Activated CD8-positive, alpha-beta memory T cell treated with anti-CD3 and anti-CD28 coated beads for 36 hours (primary cell): ENCODE measurements around the gene DAD1. TPM values are rescaled to one million over a fixed set of nuclear protein-coding genes. Genes with fewer than 3 reads are reported as not detected.

ENCODE experiments used
- CTCF ChIA-PET: fragments of 350-600 bp; sonication (Branson Sonifier 250); formaldehyde crosslinking; loops from one replicate; lab custom pipeline; 2021; ENCODE audit warnings: antibody characterized with exemption; lab: Charles Lee
- POLR2A ChIA-PET: fragments of 350-600 bp; sonication (Branson Sonifier 250); formaldehyde crosslinking; loops from one replicate; lab custom pipeline; 2021; ENCODE audit warnings: antibody characterized with exemption; lab: Charles Lee
- total RNA-seq, 2 experiments: library from RNA; stranded (reverse); gene quantifications; one replicate each; pipeline ENCODE4 v1.2.3, GENCODE V29; 2021

The DAD1 gene
- total RNA-seq, 2 experiments from 2014 or later: 292 to 295 TPM

DNA sequence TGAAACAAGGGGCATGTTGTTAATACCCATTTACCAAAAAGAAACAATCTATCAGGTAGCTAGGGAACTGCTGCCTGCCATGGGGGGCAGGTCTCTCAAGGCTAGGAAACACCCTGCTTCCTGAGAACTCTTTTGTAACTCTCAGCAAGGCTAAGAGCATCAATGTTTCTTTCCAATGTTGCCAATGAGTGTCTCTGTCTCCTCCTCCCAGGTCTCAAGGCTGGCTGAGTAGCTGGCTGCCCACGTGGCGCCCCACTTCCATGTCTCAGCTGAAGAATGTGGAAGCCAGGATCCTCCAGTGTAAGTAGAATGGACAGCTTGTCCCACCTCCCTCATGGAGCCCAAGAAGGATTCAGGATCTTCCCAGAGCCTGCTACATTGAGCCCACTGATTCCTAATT, 12.4 kb upstream of the DAD1 start:
- CTCF ChIA-PET: interaction anchor here (1.3 to 1.7 kb wide), 4 partner anchors 12 to 252 kb away, joined by 3 to 6 read pairs (median 5); partner anchors contain the start of gene DAD1
- POLR2A ChIA-PET: interaction anchor here (0.9 kb wide), 1 partner anchor 12 kb away, joined by 4 read pairs; the partner anchor contains the start of gene DAD1

DNA sequence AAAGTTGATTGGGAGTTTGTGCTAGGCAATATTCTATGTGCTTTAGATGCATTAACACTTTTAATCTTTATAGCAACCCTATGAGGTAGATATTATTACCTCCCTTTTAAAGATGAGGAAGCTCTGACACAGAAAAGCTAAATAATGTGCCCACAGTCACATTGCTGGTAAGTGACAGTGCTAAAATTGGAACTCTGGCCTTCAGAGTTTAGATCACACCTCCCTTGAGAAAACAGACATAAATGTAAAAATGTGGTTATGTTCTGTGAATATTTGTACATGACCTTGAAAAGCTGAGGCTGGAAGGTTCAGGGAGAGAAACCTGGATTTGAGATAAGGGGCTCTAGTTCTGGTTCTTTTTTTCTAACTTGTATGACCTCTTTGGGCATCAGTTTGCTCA, 11.0 kb upstream of the DAD1 start:
- ChIA-PET CTCF (interaction anchor here (0.9 to 1.7 kb wide), 2 partner anchors 28 to 113 kb away, joined by 3 to 6 read pairs; no protein-coding TSS in a partner anchor), POLR2A (no interaction called here)

DNA sequence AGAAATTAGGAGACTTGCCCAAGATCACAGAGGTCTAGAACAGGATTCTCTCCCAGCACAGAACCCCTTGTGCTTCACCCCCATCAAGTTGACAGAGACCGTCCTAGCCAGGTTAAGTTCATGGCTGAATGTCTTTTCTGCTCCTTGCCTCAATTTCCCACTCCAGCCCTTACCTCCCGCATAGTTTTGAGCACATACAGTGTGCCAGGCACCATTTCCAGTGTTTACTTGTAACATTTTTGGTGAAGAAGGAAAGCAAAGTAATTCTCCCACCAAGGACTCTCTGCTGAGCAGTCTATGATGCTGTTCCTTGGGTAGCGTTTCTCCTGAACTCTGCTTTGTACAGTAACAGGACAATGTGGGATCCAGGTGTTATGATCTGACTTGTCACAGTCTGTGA, 10.3 kb upstream of the DAD1 start:
- CTCF ChIA-PET: interaction anchor here (1.0 to 1.4 kb wide), 4 partner anchors 11 to 54 kb away, joined by 3 to 5 read pairs (median 5); no protein-coding TSS in a partner anchor
- POLR2A ChIA-PET: interaction anchor here (0.9 to 2.6 kb wide), 2 partner anchors 10 to 44 kb away, joined by 3 to 32 read pairs; partner anchors contain the start of gene DAD1

DNA sequence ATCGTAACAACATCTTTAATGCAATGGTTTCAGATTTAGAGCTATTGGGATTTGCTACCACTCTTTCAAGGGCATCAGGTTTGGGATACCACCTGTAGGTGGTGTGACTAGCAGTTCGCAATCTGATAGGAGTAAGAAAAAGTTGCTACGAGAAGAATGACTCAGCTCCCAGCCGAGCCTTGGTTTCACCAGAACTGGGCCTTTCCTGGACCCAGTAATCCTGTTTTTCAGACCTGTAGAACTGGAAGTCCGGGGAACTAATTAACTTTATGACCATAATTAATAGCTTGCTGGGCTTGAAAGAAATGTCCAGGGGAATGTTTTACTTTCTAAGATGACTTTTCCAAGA, 9.8 kb upstream of the DAD1 start:
- POLR2A ChIA-PET: interaction anchor here (0.7 to 2.6 kb wide), 3 partner anchors 10 to 43 kb away, joined by 3 to 32 read pairs (median 3); partner anchors contain the start of gene DAD1

DNA sequence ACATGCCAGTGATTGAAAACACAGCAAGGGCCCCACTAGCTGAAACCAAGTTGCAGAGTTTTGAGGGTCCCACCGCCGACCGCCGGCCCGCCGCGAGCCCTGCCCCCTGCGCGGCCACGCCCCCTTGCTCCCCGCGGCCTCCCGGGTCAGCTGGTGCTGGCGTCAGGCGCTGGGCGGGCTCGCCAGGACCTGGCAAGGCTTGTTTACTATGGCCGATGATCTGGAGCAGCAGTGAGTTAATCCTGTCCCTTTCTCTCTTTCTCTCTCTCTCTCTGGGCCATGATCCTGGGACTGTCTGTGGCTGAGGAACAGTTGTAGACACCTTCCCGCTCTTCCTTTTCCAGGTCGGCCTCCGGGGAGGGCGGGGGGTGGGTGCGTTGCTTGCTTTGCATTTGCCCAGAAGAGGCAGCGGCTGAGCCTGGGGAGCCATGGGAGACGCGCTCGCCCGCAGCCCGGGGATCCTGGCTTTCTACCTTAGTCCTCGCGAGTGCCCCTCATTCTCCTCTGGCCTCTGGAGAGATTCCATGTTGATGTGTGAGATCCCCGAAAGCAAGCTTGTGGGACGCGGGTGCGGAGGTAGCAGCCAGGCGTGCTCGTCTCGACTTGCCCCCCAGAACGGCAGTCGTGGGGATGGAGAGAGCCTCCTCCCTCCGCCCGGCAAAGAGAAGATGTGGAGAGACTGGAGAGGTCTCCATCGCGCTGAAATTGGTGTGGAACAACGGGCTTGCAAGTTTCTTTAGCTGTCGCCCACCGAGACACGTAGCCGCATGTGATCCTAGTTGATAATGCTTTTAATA, 9.3 kb upstream of the DAD1 start, which contains the start of gene ABHD4:
ABHD4 (plus strand) TSS at position 202 of the 797 bp plus-strand sequence; CDS start at position 209, 7 bp downstream.
- CTCF ChIA-PET: interaction anchor here (0.6 to 1.8 kb wide), 8 partner anchors 9 to 865 kb away, joined by 3 to 8 read pairs (median 5); partner anchors contain the start of gene DAD1
- POLR2A ChIA-PET: interaction anchor here (0.7 to 2.6 kb wide), 3 partner anchors 9 to 43 kb away, joined by 3 to 32 read pairs (median 3); partner anchors contain the start of gene DAD1

More for the DNA sequence above, 9.8 kb upstream of the DAD1 start:
- CTCF ChIA-PET: interaction anchor here (0.6 to 1.4 kb wide), 5 partner anchors 11 to 864 kb away, joined by 3 to 5 read pairs (median 5); no protein-coding TSS in a partner anchor

DNA sequence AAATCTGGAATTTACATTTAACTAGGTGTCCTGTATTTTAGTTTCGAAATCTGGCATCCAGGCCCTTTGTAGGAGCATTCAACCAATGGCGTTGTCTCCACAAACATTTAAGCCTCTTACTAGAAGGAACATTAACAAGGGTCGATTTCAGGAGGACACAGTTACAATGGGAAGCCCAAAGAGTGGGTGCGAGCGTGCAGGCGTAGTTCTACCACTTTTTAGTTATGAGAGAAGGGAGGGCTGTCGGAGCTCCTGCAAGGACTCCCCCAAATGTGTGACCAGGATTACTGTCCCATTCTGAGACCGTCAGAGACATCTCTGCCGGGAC, 8.7 kb upstream of the DAD1 start:
- CTCF ChIA-PET: interaction anchor here (1.2 to 1.8 kb wide), 4 partner anchors 8 to 275 kb away, joined by 4 to 8 read pairs (median 5); partner anchors contain the start of gene DAD1
- POLR2A ChIA-PET: interaction anchor here (2.6 kb wide), 1 partner anchor 9 kb away, joined by 32 read pairs; the partner anchor contains the start of gene DAD1

DNA sequence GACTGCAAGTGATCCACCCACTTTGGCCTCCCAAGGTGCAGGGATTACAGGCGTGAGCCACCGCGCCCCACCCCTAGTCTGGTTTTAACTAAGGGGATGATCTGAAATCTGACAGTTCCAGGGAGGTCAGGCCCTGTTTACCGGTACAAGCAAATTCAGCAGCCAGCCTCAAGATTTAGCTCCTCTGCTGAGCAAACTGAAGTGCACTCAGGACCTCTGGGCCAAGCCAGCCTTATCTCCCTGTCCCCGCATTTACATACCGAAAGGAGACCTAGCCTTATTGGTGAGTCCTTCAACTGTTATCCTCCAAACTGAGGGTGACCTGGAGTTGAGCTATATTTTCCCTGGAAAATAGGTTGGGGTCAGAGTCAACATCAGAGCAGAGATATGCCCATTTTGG, 8.2 kb upstream of the DAD1 start:
- POLR2A ChIA-PET: interaction anchor here (2.6 kb wide), 1 partner anchor 8 kb away, joined by 32 read pairs; the partner anchor contains the start of gene DAD1

DNA sequence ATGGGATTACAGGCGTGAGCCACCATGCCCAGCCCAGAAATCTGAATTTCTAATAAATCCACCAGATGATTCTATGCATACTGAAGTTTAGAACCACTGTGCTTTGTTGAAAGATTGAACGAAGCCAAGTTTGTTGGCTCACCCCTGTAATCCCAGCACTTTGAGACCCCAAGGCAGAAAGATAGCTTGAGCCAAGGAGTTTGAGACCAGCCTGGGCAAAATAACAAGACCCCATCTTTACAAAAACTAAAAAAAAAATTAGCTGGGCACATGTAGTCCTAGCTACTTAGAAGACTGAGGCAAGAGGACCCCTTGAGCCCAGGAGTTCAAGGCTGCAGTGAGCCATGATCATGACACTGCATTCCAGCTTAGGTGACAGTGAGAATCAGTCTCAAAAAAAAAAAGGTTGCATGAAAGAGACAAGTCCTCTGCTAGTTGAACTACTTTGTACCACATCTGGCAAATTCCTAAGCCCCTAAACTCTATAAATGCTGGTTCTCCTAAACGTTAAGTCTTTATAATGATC, 7.4 kb upstream of the DAD1 start:
- ChIA-PET POLR2A (no interaction called here), CTCF (interaction anchor here (0.7 to 1.8 kb wide), 4 partner anchors 12 to 276 kb away, joined by 3 to 8 read pairs (median 4); no protein-coding TSS in a partner anchor)

More for the DNA sequence above, 8.2 kb upstream of the DAD1 start:
- CTCF ChIA-PET: interaction anchor here (1.2 to 1.8 kb wide), 4 partner anchors 8 to 275 kb away, joined by 3 to 8 read pairs (median 4); partner anchors contain the start of gene DAD1

DNA sequence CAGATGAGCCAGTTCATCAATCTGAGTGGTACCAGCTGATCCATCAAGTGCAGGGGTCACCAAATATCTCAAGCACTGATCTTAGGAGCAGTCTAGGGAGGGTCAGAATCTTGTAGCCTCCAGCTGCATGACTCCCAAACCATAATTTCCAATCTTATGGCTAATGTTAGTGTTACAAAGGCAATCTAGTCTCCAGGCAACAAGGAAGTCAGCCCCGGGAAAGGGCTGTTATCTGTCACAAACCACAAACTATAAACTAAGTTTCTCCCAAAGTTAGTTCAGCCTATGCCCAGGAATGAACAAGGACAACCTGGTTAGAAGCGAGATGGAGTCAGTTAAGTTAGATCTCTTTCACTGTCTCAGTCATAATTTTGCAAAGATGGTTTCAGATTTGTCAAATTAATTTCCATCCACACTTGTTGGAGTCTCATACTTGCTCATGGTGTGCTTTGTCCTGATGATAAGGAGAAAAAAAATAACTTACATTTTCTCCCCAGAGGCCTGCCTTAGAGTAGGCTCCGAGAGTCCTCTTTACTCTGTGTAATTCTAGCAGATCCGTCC, 5.2 kb upstream of the DAD1 start:
- CTCF ChIA-PET: interaction anchor here (1.0 to 2.7 kb wide), 2 partner anchors 24 to 860 kb away, joined by 3 to 10 read pairs; no protein-coding TSS in a partner anchor
- POLR2A ChIA-PET: no interaction called here

DNA sequence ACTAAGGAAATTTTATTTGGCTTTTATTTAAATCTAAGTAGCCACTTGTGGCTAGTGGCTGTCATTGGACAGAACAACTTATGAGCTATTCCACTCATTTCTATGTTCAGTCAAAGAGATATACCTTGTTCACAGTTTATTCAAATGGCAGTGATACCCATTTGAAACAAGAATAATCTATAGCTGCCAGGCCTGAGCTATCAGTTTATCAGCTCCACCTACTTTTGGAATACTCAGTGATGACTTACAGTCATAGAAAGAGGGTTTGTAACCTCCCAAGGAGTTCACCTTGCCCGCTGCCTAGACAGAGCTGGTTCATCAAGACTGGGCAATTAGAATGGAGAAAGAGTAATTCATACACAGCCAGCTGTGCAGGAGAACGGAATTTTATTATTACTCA, 4.6 kb upstream of the DAD1 start:
- ChIA-PET CTCF (interaction anchor here (0.6 to 2.7 kb wide), 3 partner anchors 23 to 859 kb away, joined by 3 to 10 read pairs (median 3); no protein-coding TSS in a partner anchor), POLR2A (no interaction called here)

DNA sequence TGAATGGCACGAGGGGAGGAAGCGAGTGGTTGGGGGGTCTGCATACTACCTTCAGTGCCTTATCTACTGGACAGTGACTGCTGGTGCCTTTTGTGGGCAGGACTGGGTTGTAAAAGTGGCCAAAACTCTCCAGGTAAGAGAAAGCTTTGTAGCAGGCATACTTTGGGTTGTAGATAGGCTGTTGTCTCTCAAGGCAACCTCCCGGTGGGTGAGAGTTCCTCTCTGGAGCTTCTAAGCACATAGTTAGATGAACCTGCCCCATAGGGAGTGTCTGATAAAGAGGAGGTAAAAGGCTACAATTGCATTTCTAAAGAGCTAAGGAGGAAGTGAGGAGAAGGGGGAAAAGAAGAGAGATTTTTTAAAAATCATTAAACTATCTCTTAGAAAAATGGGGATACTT, 4.2 kb upstream of the DAD1 start:
- ChIA-PET POLR2A (no interaction called here), CTCF (interaction anchor here (0.6 to 2.7 kb wide), 3 partner anchors 23 to 859 kb away, joined by 3 to 10 read pairs (median 3); no protein-coding TSS in a partner anchor)

DNA sequence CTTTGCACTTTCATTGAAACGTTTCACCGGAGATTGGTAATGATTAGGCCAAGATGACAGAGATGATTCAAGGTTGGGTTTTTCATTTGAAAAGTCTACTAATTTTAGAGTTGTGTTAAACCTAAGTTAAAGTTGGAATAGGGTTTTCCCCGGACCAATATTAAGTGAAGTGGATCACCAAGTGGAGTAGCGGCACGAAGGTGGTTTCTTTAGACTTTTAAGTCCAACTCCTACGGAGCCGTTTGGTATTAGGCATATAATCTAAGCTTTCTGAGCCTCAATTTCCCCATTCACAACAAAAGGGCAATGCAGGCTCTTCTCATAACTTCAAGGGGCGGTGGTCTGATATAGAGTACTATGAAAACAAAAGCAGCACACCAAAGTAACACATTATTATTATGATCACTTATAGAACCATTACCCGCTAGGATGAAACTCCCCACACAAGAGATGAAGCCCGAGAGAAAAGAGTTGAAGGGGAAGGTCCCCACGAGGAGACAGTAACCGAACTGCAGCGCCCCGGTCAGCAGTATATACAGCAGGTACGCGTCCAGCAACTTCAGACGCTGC, 413 bp downstream of the DAD1 start:
- ChIA-PET POLR2A (interaction anchor here (0.6 to 3.5 kb wide), 14 partner anchors 9 to 671 kb away, joined by 3 to 32 read pairs (median 4); partner anchors contain the start of genes ABHD4 and OXA1L), CTCF (interaction anchor here (0.9 to 4.4 kb wide), 8 partner anchors 8 to 697 kb away, joined by 3 to 39 read pairs (median 6); partner anchors contain the start of gene ABHD4)

DNA sequence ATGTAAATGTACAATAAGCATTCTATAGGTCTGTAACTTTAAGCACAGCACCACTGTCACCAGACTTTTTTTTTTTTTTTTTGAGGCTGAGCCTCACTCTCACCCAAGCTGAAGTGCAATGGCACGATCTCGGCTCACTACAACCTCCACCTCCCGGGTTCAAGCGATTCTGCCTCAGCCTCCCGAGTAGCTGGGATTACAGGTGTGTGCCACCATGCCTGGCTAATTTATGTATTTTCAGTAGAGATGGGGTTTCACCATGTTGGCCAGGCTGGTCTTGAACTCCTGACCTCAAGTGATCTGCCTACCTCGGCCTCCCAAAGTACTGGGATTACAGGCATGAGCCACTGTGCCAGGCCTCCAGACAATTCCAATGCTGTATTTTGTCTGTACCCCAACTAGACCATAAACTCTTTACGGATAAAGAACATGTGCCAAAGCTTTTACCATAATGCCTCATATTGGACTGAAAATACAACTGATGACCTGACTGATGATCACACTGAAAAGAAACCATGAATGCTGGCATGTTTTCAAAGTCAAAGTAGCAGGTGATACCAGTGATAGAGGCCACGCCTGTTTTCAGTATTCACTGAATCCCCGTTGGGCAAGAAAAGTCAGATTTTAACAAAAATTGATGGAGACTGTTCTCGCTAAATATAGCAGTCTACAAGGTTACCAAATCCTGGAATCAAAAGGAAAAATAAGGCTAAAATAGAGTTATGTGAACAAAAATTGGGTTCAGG, 1.2 kb downstream of the DAD1 start:
- CTCF ChIA-PET: interaction anchor here (0.5 to 4.4 kb wide), 5 partner anchors 11 to 1687 kb away, joined by 4 to 39 read pairs (median 5); partner anchors contain the start of gene ABHD4
- POLR2A ChIA-PET: interaction anchor here (0.6 to 3.5 kb wide), 9 partner anchors 10 to 1100 kb away, joined by 3 to 32 read pairs (median 5); partner anchors contain the start of genes ABHD4 and OXA1L

DNA sequence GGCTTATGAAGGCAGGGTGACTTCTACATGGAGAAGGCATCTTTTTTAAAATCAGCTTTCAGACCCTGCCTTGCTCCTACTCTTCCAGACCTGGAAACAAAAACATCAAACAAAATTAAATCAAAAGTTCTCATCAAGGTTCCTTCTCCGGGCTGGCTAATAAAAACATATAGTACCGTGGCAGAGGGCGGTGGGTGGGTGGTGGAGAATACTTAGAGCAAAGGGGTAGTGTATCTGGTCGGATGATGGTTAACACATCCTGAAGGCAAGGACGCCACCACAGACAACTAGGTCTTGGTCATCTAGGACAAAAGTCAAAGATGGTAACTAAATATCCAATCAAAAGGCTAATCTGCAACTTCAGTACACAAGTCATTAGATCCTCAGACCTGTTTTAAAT, 1.8 kb downstream of the DAD1 start:
- ChIA-PET POLR2A (interaction anchor here (0.7 to 3.5 kb wide), 4 partner anchors 11 to 1100 kb away, joined by 3 to 32 read pairs (median 10); partner anchors contain the start of gene ABHD4), CTCF (interaction anchor here (0.5 to 3.8 kb wide), 3 partner anchors 11 to 1688 kb away, joined by 4 to 39 read pairs (median 5); partner anchors contain the start of gene ABHD4)

DNA sequence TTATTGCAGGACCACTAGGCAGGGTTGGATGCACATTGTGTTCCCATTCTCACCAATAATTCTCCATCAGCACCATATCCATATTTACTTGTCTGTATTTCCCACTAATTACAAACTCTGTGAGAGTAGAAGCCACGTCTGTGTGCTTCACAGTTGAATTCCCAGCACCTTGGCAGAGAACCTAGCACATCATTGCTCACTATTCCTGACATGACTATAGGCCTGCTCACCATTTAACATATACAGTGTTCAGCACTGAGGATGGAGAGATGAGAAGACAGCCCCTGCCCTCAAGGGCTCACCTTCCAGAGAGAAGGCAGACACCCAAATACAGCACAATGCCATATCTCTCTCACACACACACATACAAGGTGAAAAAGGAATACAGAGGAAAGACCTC, 5.0 kb downstream of the DAD1 start:
- ChIA-PET CTCF (interaction anchor here (1.0 to 2.0 kb wide), 2 partner anchors 14 kb away, joined by 4 to 10 read pairs; no protein-coding TSS in a partner anchor), POLR2A (no interaction called here)

DNA sequence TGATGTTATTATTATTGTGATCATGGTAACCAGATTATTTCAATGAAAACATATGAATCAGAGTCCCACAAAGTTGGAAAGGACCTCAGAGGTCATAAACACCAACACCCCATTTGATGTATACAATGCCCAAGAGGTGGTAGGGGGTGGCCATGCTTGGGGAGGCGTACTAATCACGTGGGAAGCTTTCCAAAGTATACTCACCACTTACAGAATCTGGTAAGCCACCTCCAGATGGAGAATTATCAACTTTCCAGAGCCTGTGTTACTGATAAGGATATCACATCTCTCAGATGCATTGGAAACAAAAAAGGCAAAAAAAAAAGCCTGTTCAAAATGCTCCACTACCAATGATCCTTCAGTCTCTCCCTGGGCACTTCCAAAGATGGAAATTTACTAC, 8.4 kb downstream of the DAD1 start:
- CTCF ChIA-PET: interaction anchor here (0.6 to 4.7 kb wide), 3 partner anchors 9 to 273 kb away, joined by 3 to 19 read pairs (median 3); partner anchors contain the start of gene DAD1
- POLR2A ChIA-PET: no interaction called here

DNA sequence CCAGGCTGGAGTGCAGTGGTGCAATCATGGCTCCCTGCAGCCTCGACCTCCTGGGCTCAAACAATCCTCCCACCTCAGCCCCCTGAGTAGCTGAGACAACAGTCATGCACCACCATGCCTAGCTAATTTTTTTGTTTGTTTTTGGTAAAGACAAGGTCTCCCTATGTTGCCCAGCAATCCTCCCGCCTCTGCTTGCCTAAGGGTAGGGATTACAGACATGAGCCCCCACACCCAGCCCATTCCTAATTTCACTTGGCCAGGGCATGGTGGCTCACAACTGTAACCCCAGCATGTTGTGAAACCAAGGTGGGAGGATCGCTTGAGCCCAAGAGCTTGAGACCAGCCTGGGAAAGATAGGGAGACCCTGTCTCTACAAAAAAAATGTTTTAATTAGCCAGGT, 9.1 kb downstream of the DAD1 start:
- ChIA-PET CTCF (interaction anchor here (1.0 to 4.7 kb wide), 2 partner anchors 10 to 16 kb away, joined by 3 to 19 read pairs; no protein-coding TSS in a partner anchor), POLR2A (no interaction called here)
